Right lobe of liver (tissue), 6 donors: ENCODE data around the gene HRAS. TPM values are rescaled to one million over a fixed set of nuclear protein-coding genes. Genes with fewer than 3 reads are reported as not detected.

Experiments used
- ATAC-seq, 4 donors: fragments of 200-7000 bp; cut with Tn5 transposase; one replicate each; pipeline ENCODE4 v1.9.1; 2020; ENCODE audit warnings: mild to moderate bottlenecking in 4 of 4, moderate library complexity in 4 of 4
- DNase-seq, 3 donors: peaks; one replicate each; pipeline ENCODE4 v3.0.0-alpha.2; 2020
- H3K27ac ChIP-seq, 3 donors: fragments of 200-600 bp; one replicate each; pipeline ENCODE4 v1.8.0; 2022
- H3K27me3 ChIP-seq, 2 donors: fragments of 200-600 bp; one replicate each; pipeline ENCODE4 v1.8.0; 2022
- H3K36me3 ChIP-seq, 4 donors: fragments of 200-600 bp; sonication (generic) in 1 of 4; one replicate each; pipeline versions ENCODE4 v1.5.1 to v1.8.0; 2017 to 2022; ENCODE audit warnings: control low read depth in 1 of 4
- H3K4me1 ChIP-seq, 4 donors: fragments of 200-600 bp; sonication (generic) in 1 of 4; one replicate each; pipeline versions ENCODE4 v1.5.1 to v1.8.0; 2017 to 2022; ENCODE audit warnings: control low read depth in 1 of 4
- H3K4me3 ChIP-seq, 3 donors: fragments of 200-600 bp; one replicate each; pipeline ENCODE4 v1.8.0; 2022
- H3K9me3 ChIP-seq, 4 donors: fragments of 200-600 bp; sonication (generic) in 1 of 4; one replicate each; pipeline versions ENCODE4 v1.5.1 to v1.8.0; 2017 to 2022; ENCODE audit warnings: control low read depth in 1 of 4
- POLR2A ChIP-seq: fragments of 450-650 bp; IDR thresholded peaks from one replicate; pipeline ENCODE4 v1.6.1; 2017; ENCODE audit warnings: antibody characterized with exemption, mild to moderate bottlenecking
- WGBS: methylation state at CpG from one replicate; pipeline ENCODE4 v1.1.6; 2018; ENCODE audit warnings: low coverage, low lambda C conversion rate; ENCODE audit not compliant: insufficient coverage; ENCODE audit errors: missing lambda C conversion rate; 5-methylcytosine and 5-hydroxymethylcytosine counted together
- intact Hi-C, 2 donors: fragments of 100-400 bp; cut with DNase I; formaldehyde crosslinking; loops; one replicate each; pipeline versions ENCODE4 v1.11.2 to v1.14.1; 2022
- total RNA-seq, 6 experiments: library from RNA; depleted of rRNA in 2 of 6; stranded (reverse); fragments of >200 nt in 2 of 6; fragmentation: NEBNext Ultra II Directional in 3 of 6; extraction: Animal tissue kit (Norgen Biotek cat#: 25700) in 3 of 6; gene quantifications; one replicate each; pipeline versions ENCODE4 v1.1.0 to v1.2.4, GENCODE V29; 2016 to 2023
- TF ChIP-seq, protein P1 (sequence below), 4 donors: fragments of 200-600 bp in 3 of 4; fragments of 450-650 bp in 1 of 4; IDR thresholded peaks; one replicate each; pipeline versions ENCODE4 v1.5.1 to v1.8.0; 2016 to 2022; ENCODE audit warnings: antibody characterized with exemption in 4 of 4, mild to moderate bottlenecking in 2 of 4
- donor health status: DM: no; HTN: yes; CAD: no.
- donor health status: DM: no; HTN: no; CAD: no.
- donor health status: DM: no; HTN: no; CAD: no.
- donor health status: DM: no; HTN: yes; CAD: no.
- donor health status: DM: no; HTN: yes; CAD: no.

HRAS gene
- total RNA-seq, 6 experiments from 2014 or later, result 7.6 to 20.9 (median 14.8) TPM

DNA sequence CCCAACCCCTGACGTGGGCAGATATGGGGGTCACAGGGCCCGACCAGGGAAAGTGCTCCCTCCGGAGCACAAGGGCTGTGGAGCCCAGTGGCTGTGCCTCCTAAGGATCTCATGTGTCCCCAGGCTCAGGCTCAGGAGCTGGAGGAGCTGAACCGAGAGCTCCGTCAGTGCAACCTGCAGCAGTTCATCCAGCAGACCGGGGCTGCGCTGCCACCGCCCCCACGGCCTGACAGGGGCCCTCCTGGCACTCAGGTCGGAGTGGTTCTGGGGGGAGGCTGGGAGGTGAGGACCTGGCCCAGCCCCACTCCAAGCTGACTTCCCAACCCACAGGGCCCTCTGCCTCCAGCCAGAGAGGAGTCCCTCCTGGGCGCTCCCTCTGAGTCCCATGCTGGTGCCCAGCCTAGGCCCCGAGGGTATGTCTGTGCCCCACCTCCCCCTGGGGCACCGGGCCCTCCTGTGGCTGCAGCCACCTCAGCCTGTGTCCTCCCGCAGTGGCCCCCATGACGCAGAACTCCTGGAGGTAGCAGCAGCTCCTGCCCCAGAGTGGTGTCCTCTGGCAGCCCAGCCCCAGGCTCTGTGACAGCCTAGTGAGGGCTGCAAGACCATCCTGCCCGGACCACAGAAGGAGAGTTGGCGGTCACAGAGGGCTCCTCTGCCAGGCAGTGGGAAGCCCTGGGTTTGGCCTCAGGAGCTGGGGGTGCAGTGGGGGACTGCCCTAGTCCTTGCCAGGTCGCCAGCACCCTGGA lies 27.9 kb upstream of the HRAS start:
- H3K36me3 ChIP-seq, result peaks cover 0 to 6% (median 2%) of the 10 kb centered on the region in 4 donors
- 100% methylated on average over 1 of the region's 18 CpGs for WGBS
- no peak for ATAC-seq
- DNase-seq, result no peak
- no peaks in the 10 kb centered on the region for H3K27me3 ChIP-seq
- intact Hi-C loops, result no loop called here
- H3K4me1 ChIP-seq, result peaks cover 0 to 33% (median 13%) of the 10 kb centered on the region in 4 donors
- TF ChIP-seq POLR2A, result no peak
- TF ChIP-seq, protein P1, sequence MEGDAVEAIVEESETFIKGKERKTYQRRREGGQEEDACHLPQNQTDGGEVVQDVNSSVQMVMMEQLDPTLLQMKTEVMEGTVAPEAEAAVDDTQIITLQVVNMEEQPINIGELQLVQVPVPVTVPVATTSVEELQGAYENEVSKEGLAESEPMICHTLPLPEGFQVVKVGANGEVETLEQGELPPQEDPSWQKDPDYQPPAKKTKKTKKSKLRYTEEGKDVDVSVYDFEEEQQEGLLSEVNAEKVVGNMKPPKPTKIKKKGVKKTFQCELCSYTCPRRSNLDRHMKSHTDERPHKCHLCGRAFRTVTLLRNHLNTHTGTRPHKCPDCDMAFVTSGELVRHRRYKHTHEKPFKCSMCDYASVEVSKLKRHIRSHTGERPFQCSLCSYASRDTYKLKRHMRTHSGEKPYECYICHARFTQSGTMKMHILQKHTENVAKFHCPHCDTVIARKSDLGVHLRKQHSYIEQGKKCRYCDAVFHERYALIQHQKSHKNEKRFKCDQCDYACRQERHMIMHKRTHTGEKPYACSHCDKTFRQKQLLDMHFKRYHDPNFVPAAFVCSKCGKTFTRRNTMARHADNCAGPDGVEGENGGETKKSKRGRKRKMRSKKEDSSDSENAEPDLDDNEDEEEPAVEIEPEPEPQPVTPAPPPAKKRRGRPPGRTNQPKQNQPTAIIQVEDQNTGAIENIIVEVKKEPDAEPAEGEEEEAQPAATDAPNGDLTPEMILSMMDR (IDR thresholded peaks at IDR 0.05), result no peak
- H3K9me3 ChIP-seq, result no peaks in the 10 kb centered on the region
- H3K4me3 ChIP-seq, result no peak overlapping the region
- no peak overlapping the region for H3K27ac ChIP-seq

DNA sequence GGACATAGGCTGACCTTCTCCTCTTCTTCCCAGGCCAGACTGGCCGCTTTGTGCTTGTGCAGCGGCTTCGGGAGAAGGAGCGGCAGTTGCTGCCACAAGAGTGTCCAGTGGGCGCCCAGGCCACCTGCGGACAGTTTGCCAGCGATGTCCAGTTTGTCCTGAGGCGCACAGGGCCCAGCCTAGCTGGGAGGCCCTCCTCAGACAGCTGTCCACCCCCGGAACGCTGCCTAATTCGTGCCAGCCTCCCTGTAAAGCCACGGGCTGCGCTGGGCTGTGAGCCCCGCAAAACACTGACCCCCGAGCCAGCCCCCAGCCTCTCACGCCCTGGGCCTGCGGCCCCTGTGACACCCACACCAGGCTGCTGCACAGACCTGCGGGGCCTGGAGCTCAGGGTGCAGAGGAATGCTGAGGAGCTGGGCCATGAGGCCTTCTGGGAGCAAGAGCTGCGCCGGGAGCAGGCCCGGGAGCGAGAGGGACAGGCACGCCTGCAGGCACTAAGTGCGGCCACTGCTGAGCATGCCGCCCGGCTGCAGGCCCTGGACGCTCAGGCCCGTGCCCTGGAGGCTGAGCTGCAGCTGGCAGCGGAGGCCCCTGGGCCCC lies 26.8 kb upstream of the HRAS start:
- H3K27me3 ChIP-seq, result no peaks in the 10 kb centered on the region
- no peaks in the 10 kb centered on the region for H3K9me3 ChIP-seq
- H3K4me1 ChIP-seq, result peaks cover 0 to 25% (median 9%) of the 10 kb centered on the region in 4 donors
- intact Hi-C loops, result no loop called here
- TF ChIP-seq, protein P1 (IDR thresholded peaks at IDR 0.05), result no peak
- TF ChIP-seq POLR2A, result no peak
- DNase-seq (no peak), ATAC-seq (no peak)
- H3K36me3 ChIP-seq, result peaks cover 0 to 6% (median 2%) of the 10 kb centered on the region in 4 donors
- 90% methylated on average over 2 of the region's 29 CpGs for WGBS
- no peak overlapping the region for H3K27ac ChIP-seq
- H3K4me3 ChIP-seq, result peak overlapping the region; percentile 83 to 100 (median 84)

DNA sequence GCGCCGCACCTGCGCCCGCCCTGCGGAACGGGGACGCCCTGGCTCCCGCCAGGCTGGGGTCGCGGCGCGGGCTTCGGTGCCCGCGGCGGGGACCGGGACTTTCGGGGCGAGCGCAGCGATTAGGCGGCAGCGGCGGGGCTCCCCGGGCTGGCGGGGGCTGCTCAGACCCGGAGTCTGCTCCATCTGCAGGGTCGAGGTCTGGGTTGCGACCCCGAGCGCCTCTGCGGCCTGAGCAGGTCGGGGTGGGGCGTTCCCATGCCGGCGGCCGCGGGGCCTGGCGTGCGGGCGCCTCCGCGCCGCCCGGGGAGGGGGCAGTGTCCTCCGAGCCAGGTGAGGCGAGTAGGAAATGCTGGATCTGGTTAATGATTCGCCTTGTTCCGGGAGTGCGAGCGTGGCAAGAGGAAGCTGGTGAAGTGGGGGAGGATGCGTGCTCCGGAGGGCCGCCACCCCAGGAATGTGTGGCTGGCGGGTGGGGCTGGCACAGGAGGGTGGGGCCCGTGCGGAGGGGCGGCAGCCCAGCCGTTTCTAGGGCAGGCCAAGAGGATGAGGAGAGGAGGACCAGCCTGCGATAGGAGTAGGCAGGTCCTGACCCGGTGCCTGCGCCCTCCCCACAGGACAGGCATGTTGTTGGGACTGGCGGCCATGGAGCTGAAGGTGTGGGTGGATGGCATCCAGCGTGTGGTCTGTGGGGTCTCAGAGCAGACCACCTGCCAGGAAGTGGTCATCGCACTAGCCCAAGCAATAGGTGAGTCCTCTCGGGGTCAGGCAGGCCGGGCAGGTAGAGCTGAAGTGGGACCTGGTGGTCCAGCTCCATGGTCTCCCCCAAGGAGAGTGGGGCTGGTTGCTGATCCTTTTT lies 26.0 kb upstream of the HRAS start:
- ATAC-seq, result peak; percentile 55 to 63 (median 62)
- peak; percentile 84 to 90 (median 85) for DNase-seq
- Histone ChIP-seq H3K4me3 (peak overlapping the region; percentile 83 to 100 (median 84)), H3K9me3 (no peaks in the 10 kb centered on the region), H3K36me3 (peaks cover 0 to 6% (median 2%) of the 10 kb centered on the region in 4 donors), H3K27ac (peak overlapping the region in 2 of 3 donors; percentile 62 to 77), H3K27me3 (no peaks in the 10 kb centered on the region), H3K4me1 (peaks cover 0 to 21% (median 8%) of the 10 kb centered on the region in 4 donors)
- WGBS, result 0% methylated on average over 1 of the region's 67 CpGs
- intact Hi-C loops, result no loop called here
- TF ChIP-seq POLR2A, result peak; percentile 81
- TF ChIP-seq, protein P1 (IDR thresholded peaks at IDR 0.05), result no peak

DNA sequence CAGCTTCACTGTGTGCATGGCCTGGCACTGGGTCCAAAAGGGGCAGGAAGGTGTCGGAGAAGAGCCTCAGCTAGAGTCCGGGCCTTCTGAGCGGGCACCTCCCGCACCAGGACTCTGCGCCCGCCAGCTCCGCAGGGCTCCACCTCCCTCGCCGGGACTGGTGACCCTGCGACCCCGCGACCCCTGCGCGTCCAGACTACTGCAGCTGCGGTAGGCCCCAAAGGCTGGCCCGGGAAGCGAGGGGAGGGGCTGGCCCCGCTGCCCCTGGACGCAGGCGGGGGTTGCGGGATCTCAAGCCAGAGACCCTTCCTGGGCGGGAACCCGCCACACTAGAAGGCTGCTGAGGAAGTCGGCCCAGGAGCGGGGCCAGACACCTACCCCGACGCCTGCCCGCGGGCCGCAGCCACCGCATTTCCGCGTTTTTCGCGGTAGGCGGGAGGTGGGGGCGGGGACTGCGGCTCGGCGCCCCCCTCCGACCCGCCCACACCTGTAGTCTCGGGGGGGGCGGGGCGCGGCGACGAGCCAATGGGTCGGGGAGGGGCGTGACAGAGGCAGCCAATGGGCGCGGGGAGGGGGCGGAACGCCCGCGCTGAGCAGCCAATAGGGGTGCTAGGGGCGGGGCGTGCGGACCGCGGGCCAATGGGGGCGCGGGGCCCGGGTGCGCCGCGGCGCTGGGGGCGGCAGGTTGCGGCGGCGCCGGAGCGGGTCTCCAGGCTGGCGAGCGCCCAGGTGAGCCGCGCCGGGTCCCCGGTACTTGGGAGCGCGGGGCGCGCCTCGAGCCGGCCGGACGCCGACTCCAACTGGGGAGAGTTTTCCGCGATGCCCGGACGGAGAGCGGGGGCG lies 25.1 kb upstream of the HRAS start, which contains the start of the genes LMNTD2 and RASSF7:
LMNTD2 (minus strand) TSS at position 434 of the 843 bp plus-strand sequence; CDS start at position 412, 22 bp downstream.
RASSF7 (plus strand) TSS at position 666 of the 843 bp plus-strand sequence. CDS start 799 bp downstream, outside the sequence.
- WGBS, result 20% methylated on average over 1 of the region's 95 CpGs
- peaks cover 0 to 21% (median 8%) of the 10 kb centered on the region in 4 donors for H3K4me1 ChIP-seq
- H3K36me3 ChIP-seq, result peaks cover 0 to 6% (median 2%) of the 10 kb centered on the region in 4 donors
- TF ChIP-seq POLR2A, result peak; percentile 75
- TF ChIP-seq, protein P1 (IDR thresholded peaks at IDR 0.05), result no peak
- H3K4me3 ChIP-seq, result peak within 1 kb of the TSS; percentile 83 to 100 (median 84)
- H3K9me3 ChIP-seq, result no peaks in the 10 kb centered on the region
- peak; percentile 78 to 90 (median 85) for ATAC-seq
- intact Hi-C loops, result no loop called here
- no peaks in the 10 kb centered on the region for H3K27me3 ChIP-seq
- peak within 1 kb of the TSS; percentile 50 to 83 (median 81) for H3K27ac ChIP-seq
- DNase-seq, result peak; percentile 96
